KG1 (cell line): Measurements from ENCODE around the gene ABCA3.
"Not testable (repeated sequence)": the region's sequence is repeated elsewhere in the genome, so short reads cannot be mapped to it uniquely, and the experiment has no call there.

Experiments
- DNase-seq: peaks from one replicate; lab custom pipeline; 2025; lab: John Stamatoyannopoulos, UW

ABCA3 gene

GRCh38 chr16:2252806-2253148 lies 87.8 kb downstream of the ABCA3 start:
- DNase-seq, result no peak

- peak; percentile 79 for DNase-seq
Observed at GRCh38 chr16:2251296-2252111, 89.0 kb downstream of the ABCA3 start, which contains the start of gene ECI1. Gene ECI1, minus strand, starts transcription at chr16:2251587. Its CDS starts 21 bp downstream, at chr16:2251566.

GRCh38 chr16:2250652-2251295 lies 89.8 kb downstream of the ABCA3 start:
- DNase-seq, result peak; percentile 25

GRCh38 chr16:2246301-2246885 lies 94.1 kb downstream of the ABCA3 start:
- DNase-seq, result no peak

DNA sequence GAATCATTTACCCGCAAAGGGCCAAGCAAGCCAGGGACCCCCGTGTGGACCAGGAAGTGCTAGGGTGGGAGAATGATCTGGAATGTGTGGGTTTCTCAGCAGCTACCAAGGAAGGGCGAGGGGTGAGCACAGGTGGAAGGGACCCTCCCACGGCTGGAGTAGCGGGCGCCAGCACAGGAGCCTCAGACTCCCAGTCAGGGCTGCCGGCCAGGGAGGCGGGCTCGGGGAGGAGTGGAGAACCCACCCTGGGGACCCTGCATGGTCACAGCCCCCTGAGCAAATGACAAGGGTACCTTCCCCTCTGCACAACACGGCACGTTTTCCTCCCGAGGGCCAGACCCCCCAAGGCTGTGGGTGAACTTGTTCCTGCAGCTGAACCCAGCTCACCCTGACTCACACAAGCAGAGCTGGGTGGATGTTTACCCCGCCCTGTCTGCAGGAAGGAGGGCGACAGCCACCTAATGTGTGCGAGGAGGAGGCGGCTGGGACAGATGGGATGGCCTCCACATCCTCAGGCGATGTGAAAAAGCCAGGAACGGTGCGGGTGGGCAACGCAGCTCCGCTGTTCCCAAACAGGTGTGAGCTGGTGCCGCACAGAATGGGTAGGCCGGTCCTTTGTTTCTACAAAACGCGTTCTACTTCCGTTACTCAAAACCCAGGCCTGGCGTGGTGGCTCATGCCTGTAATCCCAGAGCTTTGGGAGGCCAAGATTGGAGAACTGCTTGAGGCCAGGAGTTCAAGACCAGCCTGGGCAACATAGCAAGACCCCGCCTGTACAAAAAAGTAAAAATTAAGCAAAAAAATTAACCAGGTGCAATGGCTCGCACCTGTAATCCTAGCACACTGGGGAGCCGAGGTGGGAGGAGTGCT lies 95.4 kb downstream of the ABCA3 start:
- no peak for DNase-seq

GRCh38 chr16:2244301-2244700 lies 96.2 kb downstream of the ABCA3 start:
- no peak for DNase-seq

DNA sequence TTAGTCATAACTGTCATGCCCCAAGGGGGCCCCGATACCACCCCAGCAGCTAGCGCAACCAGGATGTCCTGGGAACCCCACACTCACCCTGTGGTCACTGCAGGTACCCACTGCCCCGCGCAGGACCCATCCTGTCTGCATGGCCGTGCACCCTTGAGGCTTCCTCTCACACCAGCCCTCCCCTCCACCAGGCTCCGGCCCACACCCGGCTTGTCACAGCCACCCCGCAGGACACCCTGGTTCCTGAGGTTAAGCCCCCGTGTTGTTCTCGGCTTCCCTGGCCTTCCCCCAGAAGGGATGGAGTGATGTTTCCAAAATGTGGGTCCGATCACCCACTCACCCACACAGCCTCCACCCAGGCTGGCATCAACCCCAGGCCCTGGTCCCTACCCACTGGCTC lies 96.7 kb downstream of the ABCA3 start:
- DNase-seq, result no peak

GRCh38 chr16:2243031-2243528 lies 97.4 kb downstream of the ABCA3 start:
- no peak for DNase-seq

DNA sequence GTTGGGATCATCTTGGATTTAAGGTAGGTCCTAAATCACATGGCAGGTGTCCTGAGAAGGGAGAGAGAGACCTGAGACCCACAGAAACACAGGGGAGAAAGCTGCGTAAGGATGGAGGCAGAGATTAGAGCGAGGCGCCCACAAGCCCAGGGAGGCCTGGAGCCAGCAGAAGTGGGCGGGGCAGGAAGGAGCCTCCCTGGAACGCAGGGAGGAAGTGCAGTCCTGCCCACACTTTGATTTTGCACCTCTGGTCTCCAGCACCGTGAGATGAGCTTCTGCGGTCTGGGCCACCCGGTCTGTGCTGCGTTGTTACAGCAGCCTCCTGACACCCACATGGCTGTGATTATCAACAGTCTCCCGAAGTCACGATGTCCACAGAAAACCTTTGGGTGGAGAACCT lies 97.9 kb downstream of the ABCA3 start:
- no peak for DNase-seq

DNA sequence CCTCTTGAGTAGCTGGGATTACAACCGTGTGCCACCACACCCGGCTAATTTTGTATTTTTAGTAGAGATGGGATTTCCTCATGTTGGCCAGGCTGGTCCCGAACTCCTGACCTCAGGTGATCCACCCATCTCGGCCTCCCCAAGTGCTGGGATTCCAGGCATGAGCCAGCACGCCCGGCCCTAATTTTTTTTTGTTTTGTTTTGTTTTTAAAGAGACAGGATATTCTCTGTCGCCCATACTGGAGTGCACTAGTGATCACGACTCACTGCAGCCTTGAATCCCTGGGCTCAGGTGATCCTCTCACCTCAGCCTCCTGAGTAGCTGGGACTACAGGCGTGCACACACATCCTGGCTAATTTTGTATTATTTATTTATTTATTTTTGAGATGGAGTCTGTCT lies 100.2 kb downstream of the ABCA3 start:
- not testable (repeated sequence) for DNase-seq

GRCh38 chr16:2238838-2239675 lies 101.5 kb downstream of the ABCA3 start:
- DNase-seq, result no peak

- DNase-seq, result no peak
Observed at GRCh38 chr16:2238150-2238837, 102.2 kb downstream of the ABCA3 start.

DNA sequence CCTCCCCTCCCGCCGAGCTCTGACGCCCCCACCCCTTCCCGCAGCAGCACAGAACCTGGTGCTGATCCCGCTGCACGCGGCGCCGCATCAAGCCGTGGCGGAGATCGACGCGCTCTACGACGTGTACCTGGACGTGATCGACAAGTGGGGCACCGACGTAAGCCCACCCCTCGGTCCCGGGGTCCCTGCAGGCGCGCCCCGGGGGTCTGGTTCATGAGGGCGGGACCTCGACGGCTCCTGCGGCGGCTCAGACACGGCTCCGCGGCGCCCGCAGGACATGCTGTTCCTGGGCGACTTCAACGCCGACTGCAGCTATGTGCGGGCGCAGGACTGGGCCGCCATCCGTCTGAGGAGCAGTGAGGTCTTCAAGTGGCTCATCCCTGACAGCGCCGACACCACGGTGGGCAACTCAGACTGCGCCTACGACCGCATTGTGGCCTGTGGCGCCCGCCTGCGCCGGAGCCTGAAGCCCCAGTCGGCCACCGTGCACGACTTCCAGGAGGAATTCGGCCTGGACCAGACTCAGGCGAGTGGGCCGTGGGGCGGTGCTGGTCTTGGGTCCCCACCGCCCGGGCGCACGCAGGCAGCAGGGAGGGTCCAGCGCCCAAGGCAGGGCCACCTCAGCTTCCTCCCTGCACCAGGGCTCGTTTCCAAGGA lies 102.9 kb downstream of the ABCA3 start:
- DNase-seq, result no peak

- DNase-seq, result no peak
Observed at GRCh38 chr16:2237102-2237482, 103.4 kb downstream of the ABCA3 start.

DNA sequence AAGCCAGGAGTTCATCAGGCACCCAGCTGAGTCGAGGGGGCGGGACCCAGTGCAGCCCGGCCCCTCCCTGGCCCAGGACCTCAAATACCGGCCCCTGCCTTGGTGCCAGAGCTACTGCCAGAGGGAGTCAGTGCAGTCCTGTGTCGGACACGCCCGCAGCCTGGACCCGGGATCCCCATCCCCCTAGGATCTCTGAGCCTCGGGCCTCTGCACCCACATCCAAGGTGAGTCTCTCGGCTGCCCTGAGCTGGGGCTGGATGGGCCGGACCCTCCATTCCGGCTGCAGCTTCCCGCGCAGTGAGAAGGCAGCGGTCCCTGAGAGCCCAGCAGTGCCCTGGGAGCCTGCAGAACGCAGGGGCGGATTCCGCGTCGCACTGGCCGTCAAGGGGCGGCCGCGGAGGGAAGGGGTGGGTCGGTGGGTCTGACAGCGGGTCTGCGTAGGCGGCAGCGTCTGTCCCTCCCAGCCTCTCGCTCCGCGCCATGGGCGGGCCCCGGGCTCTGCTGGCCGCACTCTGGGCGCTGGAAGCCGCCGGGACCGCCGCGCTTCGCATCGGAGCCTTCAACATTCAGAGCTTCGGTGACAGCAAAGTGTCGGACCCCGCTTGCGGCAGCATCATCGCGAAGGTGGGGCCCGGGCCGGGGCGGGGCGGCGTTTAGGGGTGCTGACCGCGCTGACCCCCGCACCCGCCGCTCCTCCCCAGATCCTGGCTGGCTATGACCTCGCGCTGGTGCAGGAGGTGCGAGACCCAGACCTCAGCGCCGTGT lies 104.0 kb downstream of the ABCA3 start, which contains the start of gene DNASE1L2:
TSS of gene DNASE1L2 (plus strand) at position 108 of the 765 bp plus-strand sequence. CDS start at position 481, 373 bp downstream.
- no peak for DNase-seq

DNA sequence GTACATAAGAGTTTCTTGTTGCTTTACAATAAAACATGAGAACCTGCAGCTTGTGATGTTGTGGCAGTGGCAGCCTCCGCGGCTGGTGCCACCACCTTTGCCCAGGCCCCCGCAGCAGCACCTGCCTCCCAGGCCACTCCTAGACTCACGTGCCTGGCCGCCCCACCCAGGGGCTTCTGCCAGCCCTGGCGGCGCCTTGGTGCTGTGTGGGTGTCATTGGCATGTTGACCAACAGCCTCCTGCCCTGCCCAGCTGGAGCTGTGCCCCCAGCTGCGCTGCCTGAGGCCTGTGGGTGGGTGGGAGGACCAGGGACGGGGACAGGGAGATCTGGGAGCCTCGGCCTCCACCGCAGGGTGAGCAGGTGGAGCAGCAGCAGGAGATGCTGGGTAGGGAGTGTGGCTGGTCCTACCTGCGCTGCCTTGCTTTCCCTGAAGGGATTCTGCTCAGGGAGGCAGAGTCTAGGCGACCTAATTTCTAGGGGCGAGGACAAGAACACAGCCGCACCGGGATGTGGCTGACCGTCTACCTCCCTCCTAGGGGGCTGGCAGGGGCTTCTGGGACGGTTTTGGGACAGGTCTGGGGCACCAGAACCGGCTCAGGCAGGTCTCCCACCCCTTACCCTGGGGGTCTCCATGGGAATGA lies 104.7 kb downstream of the ABCA3 start:
- DNase-seq, result no peak

DNA sequence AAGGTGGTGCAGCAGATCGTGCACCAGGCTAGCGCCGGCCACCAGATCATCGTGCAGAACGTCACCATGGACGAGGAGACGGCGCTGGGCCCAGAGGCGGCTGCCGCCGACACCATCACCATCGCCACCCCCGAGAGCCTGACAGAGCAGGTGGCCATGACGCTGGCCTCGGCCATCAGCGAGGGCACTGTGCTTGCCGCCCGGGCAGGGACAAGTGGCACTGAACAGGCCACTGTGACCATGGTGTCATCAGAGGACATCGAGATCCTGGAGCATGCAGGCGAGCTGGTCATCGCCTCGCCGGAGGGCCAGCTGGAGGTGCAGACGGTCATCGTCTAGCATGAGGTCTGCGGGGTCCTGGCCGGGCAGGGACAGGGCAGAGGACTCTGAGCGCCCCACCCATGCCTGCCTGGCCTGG lies 105.3 kb downstream of the ABCA3 start:
- DNase-seq, result no peak

DNA sequence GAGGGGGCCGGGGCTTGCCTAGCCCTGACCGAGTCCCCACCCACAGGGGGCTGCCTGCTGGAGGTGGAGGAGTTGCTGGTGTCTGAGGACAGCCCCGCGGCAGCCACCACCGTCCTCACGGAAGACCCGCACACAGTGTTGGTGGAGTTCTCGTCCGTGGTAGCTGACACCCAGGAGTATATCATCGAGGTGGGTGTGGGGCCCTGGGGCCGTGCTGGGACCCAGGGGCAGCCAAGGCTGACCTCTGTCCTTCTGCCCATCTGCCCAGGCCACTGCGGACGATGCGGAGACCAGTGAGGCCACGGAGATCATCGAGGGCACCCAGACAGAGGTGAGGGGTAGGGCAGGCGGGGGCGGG lies 105.7 kb downstream of the ABCA3 start:
- DNase-seq, result no peak
